Islet of Langerhans (tissue), 1 donor: ENCODE results near the gene AEBP1.

ENCODE experiments used
- FAIRE-seq: peaks from one replicate; lab custom pipeline; 2011; peaks lifted over from hg19 to GRCh38; lab: Jason Lieb, UNC

Gene AEBP1

DNA sequence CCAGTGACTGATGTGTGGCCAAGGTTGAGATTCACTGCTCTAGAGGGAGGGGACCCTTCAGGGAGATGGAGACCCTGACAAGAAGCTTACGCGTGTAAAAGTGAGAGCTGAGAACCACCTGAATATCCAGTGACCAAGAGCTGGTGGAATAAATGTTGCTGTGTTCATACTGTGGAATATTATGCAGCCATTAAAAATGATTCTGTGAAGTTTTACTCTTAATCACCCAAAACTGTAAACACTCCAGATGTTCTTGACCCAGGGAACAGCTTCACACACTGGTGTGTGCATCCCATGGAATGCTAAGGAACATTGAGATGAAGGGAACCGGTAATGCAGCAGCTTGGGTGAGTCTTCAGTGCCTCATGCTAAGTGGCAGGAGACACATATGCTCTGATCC, 17.5 kb upstream of the AEBP1 start:
- no peak for FAIRE-seq

DNA sequence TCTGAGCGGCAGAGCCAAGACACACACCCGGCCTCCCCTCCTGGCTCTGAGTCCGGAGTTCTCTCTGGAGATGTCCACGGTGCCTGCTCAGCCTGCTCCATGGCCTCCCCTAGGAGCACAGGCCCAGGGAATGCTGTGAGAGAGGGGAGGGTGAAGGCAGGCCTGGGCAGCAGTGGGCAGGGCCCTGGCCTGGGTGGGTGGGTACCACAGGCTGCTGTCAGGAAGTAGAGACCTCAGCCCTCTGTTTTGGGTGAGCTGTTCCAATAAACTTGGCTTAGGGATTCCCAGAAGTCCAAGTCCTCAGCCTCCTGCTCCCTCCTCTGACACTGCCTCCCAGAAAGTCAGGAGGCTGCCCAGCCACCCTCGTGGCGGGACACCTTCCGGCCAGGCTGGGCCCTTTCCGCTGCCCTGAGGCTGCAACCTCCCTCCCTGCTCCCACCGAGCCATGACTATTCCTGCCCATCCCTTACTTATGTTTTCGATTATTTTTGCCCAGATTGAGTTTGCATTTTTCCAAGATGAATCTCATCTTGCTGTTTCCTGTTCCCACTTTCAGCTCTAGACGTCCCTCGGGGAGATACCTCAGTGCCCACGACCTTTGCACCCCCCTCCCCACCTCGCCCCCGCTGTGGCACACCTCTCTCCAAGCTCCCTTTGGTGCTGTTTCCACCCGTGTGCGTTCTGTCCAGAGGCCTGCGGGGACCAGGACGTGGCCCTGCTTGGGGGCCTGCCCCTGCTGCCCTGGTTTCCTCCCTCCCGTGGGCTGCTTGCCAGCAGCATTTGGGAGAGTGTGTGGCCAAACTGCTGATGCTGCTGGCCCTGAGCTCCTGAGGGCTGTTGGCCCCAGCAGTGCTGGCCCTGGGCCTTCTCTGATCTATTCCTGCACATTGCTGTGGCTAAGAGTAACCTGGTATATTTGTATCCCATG, 16.0 kb upstream of the AEBP1 start:
- no peak for FAIRE-seq

DNA sequence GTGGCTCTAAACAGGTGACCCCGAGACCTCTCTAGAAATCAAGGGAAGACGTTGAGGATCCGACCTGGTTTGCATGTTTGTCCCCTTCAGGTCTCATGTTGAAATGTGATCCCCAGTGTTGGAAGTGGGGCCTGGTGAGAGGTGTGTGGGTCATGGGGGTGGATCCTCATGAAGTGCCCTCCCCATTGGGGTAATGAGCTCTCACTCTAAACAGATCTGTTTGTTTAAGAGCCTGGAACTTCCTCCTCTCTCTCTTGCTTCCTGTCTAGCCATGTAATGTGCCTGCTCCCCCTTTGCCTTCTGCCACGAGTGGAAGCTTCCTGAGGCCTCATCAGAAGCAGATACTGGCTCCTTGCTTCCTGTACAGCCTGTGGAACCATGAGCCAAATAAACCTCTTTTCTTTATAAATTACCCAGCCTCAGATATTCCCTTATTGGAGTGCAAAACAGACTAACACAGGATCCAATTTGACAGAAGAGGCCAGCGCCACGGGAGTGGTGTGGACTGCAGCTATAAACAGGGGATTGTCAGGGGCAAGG, 11.0 kb upstream of the AEBP1 start:
- no peak for FAIRE-seq

DNA sequence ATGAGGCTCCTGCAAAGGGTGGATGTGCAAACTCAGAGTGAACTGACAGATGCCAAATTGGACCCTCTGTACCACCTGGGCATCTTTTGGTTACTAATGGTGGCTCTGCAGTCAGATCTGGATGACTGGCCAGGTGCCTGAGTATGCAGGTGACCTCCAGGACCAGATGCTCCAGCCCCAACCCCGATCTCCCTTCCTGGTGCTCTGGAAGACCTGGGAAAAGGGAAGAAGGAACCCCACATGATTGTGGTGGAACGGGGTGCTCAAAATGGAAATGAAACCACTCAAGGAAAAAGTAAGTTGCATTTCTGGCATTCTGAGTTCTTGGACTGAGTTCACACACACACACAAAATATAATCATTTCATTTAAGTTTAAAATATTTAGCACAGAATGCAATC, 9.8 kb upstream of the AEBP1 start:
- FAIRE-seq = no peak

DNA sequence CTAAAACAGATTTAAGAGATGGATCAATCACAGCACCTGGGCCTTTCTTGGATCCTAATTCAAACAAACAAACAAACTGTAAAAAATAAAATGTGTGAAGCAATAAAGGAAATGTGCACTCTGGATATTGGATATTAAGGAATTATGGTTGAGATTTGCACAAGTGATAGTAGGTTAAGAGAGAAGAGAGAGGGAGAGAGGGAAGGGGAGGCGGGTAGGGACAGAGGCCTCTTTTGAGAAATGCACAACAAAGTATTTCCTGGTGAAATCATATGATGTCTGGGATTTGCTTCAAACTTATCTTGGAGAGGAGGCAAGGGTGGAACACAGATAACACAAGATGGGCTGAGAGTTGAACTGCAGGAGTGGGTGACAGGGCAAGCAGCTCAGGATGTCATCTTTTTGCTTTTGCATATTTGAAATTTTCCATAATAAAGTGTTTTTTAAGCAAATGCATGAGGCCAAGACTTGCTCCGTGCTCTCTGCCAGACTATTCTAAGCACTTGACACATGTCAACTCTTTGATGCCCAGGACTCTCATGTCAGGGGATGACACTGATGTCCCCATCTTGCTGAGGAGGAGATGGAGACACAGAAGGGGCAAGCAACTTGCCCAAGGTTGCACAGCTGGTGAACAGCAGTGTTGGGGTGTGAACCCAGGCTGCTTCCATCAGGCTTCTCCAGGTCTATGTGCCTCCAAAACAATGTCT, 9.1 kb upstream of the AEBP1 start:
- FAIRE-seq = no peak

DNA sequence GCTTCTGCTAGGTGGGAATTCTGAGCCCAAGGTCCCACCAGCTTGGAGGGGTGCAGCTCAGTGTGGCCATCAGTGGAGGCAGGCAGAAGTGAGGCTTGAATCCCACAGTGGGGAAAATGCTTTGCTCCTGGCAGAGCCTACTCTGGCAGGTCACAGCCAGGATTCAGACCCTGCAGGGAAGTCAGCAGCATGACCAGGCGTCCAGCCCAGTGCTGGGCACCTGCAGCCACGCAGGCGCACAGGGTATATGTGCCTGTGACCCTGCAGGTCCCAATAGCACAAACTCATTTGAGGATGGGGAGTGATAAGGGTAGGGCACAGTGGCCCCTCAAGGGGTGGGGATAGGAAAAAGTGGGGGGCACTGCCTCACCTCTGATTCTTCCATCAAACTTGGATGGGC, 8.4 kb upstream of the AEBP1 start:
- FAIRE-seq = no peak

DNA sequence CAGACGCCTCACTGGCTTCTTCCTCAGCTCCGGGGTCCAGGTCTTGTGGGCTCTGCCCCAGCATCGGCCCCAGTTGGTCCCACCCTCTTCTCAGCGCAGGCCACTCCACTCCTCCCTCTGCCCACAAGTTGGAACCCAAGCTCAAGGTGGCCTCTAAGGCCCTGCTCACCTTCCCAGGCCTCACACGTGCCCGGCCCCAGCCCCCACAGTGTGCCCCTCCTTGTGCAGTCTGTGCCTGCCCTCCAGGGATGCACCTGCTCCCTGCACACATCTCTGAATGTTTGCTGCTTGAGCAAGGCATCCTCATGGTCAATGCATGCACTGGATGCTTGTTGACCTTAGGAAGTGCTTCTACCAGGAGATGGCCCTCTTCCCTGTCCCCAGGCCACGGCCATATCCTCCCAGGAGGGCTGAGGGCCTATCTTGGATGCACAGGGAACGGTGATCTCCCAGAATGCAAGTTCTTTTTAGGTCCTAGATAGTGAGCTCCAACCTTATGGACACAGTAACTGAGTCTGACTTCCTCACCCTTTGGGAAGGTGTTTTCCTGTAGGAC, 7.7 kb upstream of the AEBP1 start:
- FAIRE-seq = no peak

DNA sequence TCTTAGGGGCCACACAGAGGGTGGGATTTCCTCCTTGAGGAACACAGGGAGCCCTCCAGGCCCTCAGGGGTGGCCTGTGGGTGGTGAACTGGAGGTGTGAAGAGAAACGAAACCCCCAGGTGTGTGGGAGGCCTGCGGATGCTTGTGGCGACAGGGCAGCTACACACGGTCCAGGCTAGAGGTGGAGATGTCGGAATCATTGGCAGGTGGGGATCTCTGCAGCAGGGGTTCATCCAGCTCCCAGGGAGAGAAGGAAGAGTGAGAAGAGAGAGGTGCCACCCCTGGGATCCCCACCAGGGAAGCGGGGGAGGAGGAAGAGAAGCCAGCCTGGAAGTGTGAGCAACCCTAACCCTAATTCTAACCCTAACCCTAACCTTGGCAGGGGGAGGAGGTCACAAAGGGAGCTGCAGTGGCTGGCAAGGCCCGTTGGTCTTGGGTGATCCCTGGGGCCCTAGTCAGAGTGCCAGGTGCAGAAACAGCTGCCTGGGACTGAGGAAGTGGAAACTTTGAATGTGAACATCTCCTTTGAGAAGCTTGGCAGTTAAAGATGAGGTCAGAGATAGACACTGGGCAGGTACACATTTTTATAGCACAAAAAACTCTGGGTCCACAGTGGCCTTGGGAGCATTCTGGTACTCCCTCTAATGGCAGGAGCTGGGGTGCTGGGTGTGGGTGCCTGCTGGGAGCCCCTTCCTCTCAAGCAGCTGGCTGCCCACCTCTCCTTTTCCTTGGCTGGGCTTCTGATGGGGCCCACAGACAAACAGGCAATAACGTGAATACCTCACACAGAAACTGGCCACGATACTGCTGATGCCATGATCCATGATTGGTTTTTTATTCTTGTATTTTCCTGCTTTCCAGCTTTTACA, 6.8 kb upstream of the AEBP1 start:
- no peak for FAIRE-seq

DNA sequence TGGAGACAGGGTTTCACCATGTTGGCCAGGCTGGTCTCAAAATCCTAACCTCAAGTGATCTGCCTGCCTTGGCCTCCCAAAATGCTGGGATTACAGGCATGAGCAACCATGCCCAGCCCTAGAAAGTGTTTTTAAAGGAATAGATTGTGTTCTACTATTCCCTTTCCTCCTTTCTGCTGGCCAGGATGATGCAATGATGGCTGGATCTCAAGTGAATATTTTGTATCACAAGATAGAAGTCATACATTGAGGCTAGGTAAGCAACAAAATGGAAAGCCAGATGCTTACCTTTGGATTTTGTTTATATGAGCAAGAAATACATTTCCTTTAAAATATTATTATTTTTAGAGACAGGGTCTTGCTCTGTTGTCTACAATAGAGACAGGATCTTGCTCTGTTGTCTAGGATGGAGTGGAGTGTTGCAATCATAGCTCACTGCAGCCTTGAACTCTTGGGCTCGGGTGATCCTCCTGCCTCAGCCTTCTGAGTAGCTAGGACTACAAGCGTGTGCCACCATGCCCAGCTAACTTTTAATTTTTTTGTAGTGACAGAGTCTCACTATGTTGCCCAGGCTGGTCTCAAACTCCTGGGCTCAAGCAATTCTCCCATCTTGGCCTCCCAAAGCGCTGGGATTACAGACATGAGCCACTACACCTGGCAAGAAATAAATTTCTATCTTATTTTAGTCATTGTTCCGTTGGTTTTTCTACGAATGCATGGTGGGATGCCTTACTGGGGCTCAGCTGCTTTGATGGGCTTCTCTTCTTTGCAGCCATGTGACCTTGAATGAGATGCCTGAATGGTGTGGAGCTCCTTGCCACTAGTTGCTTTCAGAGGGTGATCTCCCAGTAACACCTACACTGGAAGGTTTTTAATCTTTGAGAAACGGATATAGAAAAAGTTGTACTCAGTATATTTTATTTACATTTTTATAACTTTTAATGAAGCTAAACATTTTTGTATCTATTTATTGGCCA, 5.8 kb upstream of the AEBP1 start:
- FAIRE-seq = no peak

DNA sequence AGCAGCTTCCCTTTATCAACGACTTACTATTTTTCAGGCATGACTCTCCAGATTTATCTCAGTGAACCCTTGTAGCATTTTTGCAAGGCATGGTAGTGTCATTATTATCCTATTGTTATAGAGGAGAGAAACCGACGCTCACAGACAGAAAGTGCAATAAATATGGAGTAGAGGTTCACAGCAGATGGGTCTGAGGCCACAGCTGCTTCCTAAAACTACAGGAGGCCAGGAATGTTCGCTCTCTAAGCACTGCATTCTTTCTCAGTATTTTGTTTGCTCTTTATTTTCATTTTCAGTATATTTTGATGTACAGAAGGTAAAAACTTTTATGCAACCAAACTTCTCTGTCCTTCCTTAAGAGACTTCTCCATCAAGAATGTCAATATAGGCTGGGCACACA, 4.5 kb upstream of the AEBP1 start:
- no peak for FAIRE-seq

DNA sequence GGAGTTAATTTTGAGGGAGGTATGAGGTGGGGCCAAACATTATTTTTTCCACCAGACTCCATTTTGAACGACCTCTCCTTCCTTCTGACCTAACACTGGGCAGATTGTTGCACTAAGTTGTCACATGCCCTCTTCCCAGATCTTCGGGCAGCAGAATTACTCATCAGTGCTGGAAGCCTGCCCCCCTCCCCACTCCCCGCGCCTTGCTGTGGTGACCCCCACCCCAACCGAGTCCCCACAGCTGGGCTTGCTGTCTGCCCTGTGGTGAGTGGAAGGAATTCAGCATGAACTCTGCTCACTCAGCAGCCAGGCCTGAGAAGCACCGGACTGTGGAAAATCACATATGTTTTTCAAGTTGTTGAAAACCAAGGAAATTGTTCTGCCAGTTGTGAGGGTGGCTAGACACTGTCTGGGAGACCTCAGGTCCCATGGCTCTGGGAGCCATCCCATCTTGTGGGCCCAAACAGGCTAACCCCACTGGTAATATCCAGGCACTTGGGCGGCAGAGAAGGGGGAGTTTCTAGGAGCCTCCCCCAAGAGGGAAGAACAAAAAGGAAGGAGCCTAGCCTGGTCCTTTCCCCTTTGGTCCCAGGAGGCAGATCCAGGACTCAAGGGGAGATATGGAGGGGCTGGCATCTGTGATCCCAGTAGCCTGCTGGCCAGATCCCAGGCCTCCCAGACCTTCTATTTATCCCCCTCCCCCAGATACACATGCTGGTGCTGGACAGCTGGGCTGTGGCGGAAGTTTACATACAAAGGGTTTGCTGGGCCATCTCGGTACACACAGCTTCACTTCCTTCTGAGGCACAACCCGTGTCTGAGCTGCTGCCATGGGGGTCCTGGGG, 3.5 kb upstream of the AEBP1 start:
- no peak for FAIRE-seq

DNA sequence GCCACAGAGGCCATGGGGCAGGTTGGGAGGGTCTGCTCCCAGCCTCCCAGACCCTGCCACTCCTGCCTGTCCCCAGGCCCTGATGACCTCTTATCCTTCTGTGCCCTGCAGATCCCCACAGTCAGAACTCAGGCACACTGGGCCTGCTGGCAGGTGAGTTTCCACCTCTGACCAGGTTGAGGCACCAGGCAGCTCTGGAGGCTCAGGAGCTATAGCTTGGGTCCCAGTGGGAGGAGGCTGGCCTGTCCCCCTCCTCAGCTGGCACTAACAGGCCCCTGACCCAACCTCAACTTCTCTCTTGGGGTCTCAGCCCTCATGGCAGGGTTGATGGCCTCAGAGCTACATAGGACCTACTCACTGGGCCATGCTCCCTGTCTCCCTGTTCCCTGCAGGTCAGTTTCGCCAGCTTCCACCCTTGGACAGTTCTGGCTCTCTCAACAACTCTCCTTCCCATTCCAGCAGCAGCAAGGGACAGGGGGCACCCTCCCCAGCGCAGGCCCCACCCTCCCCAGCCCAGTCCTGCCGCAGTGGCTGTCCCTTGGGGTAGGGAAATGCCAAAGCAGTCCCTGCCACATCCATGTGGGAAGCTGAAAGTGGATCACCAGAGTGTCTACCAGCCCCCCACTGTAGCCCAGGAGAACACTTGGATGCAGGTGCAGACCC, 2.7 kb upstream of the AEBP1 start:
- FAIRE-seq = no peak

DNA sequence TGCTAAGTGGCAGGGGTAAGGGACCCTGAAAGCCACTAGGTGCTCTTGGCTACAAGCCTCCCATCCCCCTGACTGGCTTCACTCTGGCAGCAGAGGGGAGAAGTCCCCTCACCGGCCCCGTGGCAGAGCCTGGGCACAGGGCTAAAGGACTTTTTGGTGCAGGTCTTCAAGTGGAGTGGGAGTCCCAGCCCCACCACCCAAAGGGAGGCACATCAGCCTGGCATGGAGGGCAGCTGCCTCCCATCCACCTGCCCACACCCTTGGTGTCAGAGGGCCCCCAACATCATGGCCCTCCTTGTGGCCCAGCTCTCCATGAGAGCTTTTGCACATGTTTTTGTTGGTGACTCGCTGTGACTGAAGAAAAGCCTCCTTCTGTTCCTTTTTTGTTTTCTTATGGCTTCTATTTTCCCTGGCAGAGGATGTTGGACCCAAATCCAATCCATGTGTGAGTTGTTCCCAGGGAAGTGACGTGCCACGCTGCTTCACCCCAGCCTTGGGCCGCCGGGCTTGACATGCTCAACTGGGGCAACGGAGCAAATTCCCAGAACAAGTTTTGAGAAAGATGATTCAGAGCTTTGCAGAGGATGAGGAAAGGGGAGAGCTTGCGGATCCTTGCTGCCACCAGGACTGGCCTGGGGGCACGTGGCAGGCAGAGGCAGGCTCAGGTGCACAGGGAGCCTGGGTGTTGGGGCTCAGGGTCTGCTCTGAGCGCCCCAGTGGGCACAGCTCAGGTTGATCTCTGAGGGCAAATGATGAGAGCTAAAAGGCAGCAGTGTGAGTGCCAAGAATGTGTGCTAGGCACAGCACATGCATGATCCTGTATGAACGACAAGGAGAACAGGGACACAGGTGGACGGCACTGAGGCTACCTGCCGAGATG, 1.9 kb upstream of the AEBP1 start:
- no peak for FAIRE-seq

DNA sequence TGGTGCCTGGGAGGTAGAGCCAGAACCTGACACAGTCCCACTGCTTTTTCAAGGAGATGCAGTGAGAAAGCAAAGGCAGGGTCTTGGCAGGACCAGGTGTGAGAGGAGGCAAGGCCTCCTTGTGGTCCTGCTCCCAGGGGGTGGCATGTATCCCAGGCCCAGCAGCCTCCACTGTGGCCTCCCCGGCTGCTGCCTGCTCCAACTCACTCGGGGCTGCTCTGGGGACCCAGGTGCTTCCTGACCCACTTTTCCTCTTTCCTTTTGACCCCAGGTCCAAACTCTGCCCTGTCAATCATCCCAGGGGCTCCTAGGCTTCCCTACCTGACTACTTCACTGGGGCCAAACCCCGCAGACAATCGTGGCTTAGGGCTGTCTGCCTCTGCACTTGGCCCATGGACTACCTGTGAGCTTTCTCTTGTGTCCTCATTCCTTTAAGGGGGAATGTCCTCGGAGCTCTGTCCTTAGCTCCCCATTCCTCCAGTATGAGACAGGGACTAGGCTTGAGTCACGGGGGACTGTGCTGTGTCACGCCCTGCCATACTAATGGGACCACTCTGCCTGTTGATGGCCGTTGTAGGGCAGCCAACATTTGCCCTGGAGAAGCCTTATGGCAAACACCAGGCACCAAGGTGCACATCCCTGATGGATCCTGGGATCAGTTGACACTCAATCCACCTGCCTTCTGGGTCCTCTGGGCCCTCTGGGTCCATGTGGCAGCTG, 1.1 kb upstream of the AEBP1 start:
- FAIRE-seq = no peak

DNA sequence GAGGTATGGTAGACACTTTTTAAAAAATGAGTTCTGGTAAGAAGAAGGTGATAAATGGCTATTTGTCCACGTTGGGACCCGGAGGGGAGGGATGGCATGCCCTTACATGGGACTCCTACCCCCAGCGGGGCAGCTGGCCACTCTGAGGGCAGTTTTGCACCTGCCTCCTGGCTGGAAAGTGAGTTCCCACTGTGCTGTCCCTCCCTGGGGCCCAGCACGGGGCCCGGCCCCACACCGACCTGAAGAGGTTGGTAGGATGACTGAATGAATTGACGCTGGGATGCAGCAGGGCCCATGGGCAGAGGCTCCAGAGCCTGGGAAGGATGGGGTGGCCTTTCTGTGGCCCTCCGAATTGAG, 601 bp upstream of the AEBP1 start:
- FAIRE-seq = no peak

DNA sequence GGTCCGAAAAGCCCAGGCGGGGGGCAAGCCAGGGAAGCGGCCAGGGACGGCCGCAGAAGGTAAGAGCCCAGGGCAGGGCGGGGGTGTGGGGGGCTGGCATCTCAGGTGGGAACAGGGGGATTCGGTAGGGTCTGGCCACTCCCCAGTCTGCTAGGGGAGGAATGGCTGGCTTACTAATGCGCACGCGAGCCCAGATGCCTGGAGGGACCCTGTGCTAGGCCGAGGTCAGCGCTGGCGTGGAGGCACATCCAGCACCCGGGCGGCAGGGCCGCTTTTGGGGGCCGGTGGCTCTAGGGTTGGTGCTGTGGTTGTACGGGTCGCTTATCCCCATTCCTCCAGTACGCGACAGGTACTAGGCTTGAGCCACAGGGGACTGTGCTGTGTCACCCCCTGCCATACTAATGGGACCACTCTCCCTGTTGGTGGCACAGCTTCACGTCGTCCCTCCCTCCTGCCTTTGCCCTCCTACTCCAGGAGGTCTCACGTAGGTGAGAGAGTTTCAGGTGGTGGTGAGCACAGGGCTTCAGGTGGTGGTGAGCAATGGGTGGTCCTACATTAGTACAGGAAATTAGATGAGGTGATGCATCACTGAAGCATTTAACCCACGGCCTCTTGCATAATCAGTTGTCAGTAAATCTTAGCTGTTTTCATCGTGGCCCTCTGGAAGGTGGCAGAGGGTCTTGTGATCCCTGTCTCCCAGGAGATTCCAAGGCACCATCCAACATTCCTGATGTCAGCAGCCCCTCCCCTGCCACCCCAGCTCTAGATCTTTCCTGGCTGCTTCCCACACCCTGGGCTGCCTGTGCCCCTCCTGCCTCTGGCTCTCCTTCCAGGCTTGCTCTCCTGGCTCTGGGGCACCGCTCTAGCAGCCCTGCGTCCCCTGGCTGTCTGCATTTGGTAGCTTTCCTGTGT, 971 bp downstream of the AEBP1 start:
- no peak for FAIRE-seq

DNA sequence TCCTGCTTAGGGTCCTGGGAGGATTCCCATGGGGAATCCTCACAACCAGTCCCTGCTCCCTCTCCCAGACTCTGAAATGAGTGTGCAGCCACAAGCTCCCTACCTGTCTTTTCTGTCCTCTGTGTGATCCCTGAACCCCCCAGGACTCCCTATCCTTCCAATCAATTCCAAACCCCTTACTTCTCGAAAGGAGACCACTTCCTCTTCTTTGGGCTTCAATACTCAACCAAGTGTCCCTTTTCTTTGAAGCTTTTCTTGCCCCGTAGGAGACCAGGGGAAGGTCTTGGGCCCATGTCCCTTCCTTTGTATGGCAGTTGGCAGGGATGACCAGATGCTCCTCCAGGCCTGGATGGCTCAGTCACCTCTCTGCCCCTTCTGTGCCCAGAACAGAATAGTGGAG, 1.7 kb downstream of the AEBP1 start:
- no peak for FAIRE-seq
